Hypothalamus (tissue), 51 donors: ENCODE results near the gene S100B.
"Not testable (repeated sequence)": the region's sequence is repeated elsewhere in the genome, so short reads cannot be mapped to it uniquely, and the experiment has no call there.

Experiments
- DNase-seq, 51 donors: peaks; one replicate each; lab custom pipeline; 2025; lab: John Stamatoyannopoulos, UW

Gene S100B

DNA sequence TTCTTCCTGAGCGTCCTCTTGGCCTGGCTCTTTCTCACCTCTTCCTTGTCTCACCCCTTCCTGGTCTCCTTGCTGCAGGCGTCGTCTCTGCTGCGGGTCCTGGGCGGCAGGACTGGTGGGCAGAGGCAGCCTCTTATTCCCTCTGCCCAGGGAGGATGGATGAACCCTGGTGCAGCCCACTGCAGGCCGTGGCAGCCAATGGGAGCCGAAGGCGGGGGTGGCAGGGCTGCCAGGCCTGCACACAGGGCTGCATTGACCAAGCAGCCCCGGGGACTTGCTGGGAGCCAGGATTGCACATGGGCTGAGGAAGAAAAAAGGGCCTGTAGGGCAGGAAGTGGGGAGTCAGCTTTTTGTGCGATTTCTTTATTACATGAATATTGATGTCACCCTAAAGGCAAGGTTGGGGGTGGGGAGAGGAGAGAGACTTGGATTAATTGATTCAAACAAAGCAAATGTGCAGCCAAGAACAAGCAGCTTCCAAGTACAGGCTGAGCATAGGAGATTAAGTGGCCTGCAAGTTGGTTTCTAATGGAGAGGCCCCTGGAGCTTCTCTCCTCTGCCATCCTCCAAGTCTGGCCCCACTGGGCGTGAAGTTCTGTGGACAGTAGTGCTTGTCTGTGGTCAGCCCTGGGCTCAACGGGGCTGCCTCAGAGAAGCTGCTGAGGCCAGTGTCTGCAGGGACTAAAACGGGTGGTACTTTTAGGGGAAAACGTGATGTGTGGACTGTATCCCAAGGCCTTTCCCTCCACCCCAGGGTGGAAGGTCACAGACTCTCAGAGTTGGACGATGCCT is at the start of gene S100B:
Gene S100B (minus strand): TSS at position 108 of the 792 bp plus-strand sequence. CDS start 2,667 bp downstream, outside the sequence.
- peak in 48 of 51 donors; percentile 35 to 96 (median 84) for DNase-seq

DNA sequence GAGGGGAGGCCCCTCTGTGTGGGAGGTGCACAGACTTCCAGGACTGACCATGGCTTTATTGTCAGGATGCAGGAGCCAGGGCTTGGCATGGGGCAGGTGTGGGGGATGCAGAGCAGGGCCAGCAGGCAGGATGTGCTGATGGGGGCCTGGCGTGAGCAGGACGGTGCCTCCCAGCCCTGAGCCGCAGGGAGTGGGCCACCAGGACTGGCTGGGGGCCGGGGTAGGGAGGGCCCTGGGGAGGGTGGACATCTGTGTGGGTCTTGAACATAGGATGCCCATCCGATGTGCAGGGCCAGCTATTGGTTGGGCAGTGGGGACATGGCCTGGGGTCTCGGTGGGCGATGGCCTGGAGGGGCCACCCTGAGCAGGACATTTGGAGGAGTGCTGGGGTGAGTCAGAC is 46.2 kb upstream of the S100B start:
- no peak for DNase-seq

DNA sequence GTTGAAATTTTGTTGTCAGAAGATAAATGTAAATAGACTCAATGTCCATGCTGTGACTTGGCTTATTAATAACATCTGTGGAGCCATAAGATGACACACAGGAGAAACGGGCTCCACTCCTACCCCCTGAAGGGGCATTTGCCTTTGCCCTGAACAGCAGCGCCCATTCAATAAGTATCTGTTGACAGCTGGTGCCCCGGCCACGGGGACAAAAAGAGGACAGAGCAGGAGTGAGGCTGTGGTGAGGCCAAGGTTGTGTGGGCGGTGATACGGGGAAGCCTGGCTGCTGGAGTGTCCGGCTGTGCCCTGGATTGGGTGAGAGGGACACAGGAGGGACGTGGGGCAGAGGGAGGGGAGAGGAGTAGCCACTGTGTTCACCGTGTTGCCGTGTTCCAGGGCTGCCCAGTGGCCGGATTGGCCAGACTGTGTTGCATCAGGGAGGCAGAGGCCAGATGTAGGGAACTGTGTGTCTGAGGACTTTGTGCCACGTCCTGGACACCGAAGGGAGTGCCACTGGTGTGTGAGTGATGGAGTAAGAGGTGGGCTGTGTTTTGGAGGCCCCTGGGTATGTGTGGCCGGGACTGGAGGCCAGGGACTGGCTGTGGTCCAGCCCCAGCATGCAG is 45.7 kb upstream of the S100B start:
- no peak for DNase-seq

DNA sequence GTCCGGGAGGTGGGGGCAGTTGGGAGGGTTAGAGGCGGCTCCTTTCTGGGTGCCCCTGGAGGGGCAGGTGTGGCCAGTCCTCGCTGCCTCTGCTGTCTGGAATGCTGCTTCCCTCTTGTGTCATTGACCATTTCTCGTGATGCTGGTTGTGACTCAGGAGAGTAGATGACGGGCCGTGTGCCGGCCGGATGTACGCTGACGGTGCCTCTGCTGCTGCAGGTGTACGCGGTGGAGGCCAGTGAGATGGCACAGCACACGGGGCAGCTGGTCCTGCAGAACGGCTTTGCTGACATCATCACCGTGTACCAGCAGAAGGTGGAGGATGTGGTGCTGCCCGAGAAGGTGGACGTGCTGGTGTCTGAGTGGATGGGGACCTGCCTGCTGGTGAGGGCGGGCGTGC is 44.5 kb upstream of the S100B start:
- no peak for DNase-seq

DNA sequence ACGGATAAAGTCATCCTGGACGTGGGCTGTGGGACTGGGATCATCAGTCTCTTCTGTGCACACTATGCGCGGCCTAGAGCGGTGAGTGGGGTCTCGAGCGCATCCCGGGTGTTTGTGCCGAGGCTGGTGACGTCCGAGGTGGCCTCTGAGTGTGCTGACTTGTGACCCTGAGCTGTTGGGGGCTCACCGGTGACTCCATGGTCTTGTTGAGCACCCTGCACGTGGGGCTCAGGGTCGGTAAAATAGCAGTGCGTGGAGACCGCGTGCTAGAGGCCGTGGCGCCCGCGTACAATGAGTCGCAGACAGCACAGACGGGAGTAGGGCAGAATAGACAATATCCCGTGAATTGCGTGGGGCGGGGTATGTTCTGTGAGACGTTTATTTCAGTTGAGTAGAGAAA is 43.7 kb upstream of the S100B start:
- DNase-seq, result no peak

DNA sequence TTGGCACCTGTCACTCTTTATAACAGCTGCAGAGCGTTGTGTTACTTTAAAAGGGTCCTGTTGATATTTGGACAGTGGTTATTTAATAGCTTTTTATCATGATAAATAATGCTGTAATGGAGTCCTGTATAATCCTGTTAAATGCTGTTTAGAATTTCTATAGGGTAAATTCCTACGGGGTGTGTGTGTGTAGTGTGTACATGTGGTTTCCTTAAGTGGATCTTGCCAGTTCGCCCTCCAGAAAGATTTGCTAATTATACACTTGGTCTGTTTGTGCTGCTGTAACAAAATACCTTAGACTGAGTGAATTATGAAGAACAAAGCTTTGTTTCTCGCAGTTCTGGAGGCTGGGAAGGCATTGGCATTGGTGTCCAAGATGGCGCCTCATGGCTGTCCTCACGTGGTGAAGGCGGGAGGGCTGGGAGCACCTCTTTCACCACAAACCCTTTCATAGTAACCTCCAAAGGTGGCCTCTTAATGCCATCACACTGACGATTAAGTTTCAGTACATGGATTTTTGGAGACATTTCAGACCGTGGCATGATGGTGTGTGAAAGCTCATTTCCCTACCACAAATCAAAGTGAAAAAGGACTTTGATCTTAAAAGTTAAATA is 41.8 kb upstream of the S100B start:
- DNase-seq, result no peak

DNA sequence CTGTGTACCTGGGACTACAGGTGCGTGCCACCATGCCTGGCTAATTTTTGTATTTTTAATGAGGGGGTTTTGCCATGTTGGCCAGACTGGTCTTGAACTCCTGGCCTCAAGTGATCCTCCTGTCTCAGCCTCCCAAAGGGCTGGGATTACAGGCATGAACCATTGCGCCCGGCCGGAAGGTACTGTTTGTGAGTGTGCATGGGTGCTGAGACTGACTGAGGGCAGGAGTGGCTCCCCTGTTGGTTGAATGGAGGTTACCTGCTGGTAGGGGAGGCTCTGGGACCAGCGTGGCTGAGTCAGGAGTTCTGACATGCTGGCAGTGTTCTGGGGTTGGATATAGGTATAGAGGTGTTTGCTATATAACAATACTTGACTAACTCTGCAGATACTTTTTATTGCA is 41.0 kb upstream of the S100B start:
- no peak for DNase-seq

DNA sequence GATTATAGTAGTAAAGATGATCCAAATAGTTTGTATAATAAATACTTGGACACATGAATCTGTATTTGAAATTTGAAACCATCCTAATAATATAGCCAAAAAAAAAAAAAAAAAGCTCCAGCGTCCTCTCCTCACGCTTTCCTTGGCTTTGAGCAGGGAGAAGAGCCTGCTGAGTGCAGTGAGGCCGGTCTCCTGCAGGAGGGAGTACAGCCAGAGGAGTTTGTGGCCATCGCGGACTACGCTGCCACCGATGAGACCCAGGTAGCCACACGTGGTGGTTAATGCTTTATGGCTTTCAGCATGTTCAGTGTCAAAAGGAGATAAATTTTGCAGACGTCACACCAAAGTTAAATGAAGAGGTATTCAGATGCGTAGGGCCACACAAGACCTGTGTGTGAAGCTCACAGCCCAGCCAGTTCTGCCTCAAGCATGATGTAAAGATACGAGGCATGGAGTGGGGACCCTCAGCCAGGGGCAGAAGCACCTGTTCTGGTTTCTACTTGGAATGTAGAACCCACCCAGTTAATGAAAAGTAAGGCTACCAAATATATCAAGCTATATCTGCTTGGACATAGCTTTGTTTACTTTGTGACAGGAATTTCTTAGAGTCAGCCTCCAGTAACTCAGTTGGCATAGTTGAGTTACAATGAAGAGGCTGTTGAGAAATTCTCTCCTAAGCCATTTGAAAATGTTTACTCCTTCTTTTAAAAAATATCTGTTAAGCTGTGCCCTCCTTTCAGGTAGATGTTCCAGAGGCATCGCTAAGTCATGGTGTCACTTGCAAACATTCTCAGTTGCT is 38.7 kb upstream of the S100B start:
- no peak for DNase-seq

DNA sequence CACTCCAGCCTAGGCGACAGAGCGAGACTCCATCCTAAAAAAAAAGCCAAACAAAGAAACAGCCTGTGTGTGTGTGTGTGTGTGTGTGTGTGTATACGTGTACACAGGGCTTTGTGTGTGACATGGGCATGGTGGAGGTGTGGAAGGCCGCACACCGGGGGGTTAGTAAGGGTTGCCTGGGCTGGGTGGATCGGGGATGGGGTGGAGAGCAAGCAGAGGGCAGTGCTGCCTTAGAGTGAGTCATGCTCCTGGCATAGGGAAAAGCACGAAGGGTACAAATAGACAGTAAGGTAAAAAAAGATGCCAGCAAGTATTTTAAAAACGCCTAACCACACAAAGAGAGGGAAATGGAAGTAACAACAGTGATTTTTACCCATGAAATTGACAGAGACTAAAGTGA is 36.8 kb upstream of the S100B start:
- no peak for DNase-seq

DNA sequence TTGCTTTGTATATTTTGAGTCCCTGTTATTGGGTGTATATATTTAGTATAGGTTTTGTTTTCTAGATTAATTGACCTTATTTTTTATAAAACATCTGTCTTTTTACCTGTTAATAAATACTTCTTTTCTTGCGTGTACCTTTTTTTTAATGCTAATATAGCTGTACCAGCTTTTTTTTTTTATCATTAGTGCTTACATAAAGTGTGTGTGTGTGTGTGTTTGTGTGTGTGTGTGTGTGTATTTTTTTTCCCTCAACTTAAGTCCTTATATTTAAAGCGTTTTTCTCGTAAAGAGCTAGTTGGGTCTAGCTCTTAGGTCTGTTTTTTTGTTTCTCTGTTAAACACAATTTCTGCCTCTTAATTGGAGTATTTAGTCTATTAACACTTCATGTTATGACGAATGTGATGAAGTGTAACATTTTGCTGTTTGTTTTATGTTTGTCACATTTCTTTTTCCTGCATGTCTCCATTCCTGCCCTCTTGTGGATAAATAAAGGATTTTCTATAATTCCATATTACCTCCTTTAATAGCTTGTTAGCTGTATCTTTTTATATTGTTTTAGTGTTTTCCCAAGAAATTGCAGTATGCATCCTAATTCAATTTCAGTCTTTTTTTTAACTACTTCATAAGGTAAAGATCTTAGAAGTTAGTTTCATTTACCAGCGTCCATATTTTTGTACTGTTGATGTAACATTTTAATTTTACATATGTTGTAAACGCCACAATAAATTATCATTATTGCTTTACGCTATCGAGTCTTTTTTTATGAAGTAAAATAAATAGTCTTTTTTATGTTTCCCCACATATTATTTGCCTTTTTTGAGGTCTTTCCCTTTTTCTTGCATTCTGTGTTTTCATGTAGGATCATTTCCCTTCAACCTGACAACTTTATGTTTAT is 34.9 kb upstream of the S100B start:
- peak in 1 of 51 donors; percentile 11 for DNase-seq

DNA sequence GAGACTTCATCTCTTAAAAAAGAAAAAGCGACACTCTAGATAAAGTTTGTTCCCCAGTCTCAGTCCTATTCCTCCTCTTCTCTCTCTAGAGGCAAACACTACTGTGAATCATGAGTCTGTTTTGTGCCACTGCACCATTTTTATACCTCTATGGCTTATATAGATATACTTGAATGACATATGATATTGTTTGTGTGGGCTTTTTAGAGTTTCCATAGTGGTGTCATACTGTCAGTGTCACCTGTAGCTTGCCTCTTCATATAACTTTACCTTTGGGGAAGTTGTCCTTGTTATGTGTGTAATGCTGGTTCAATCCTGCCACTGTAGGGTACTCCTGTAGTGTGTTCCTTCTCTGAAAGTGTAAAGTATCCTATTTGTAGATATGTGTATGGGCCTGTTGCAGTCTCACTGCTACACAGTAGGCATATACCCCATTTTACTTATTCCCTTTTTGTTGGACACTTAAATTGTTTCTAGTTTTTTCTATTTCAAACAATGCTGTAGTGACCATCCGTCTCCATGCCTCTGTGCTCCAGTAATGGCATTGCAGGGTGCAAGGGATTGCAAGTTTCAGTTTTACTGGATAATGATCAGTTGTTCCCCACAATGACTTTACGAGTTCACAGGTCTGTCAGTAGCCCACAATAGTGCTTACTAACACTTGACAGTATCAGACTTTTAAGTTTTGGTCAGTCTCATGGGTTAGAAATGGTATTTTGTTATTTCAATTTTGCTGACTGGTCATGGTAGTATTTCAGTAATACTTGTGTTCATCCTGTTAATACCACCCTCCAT is 33.3 kb upstream of the S100B start:
- DNase-seq, result peak in 2 of 51 donors; percentile 13 to 24

DNA sequence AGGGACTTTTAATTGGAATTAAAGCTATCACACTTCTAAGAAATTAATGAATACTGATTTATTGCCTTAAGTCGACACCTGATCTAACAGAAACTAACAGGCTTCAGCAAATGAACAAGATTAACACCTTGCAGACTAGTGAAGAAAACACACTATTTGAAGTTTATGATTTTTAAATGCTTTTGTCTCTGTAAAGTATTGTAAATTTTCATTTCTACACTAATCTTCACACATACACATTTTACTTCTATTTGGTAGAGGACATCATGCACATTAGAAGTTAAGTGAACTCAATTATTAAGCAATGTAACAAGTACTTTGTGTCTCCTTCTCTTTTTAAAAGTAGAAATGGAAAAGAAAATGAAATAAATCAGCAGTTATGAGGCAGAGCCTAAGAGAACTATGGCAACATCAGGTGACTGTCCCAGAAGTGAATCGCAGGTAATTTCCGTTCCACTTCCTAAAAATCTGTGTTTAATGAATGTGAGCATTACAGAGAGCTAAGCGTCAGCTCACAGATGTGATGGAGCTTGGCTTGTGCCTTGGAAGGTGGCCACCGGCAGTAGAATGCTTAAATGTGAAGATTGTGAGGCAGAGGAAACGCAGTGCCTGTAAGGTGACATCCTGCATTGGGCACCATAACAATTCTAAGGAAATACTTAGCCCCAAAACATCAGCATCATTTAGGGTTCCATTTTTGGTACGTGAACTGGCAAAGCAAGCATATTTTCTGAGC is 31.8 kb upstream of the S100B start:
- peak in 1 of 51 donors; percentile 14 for DNase-seq

DNA sequence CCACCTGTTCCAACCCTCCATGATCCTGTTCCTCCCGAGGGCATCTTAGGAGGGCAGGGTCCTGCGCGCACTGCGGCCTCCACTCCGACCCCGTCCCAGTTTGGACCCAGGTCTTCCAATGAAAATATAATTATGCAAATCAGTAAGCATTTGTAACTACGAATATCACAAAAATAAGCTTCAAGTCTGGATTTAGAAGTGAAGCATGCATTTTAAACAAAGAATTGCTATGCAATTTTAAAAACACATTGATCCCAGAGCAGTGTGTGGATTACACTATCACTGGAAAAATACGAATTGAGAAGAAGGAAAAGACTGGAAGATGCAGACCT is 31.3 kb upstream of the S100B start:
- no peak for DNase-seq

DNA sequence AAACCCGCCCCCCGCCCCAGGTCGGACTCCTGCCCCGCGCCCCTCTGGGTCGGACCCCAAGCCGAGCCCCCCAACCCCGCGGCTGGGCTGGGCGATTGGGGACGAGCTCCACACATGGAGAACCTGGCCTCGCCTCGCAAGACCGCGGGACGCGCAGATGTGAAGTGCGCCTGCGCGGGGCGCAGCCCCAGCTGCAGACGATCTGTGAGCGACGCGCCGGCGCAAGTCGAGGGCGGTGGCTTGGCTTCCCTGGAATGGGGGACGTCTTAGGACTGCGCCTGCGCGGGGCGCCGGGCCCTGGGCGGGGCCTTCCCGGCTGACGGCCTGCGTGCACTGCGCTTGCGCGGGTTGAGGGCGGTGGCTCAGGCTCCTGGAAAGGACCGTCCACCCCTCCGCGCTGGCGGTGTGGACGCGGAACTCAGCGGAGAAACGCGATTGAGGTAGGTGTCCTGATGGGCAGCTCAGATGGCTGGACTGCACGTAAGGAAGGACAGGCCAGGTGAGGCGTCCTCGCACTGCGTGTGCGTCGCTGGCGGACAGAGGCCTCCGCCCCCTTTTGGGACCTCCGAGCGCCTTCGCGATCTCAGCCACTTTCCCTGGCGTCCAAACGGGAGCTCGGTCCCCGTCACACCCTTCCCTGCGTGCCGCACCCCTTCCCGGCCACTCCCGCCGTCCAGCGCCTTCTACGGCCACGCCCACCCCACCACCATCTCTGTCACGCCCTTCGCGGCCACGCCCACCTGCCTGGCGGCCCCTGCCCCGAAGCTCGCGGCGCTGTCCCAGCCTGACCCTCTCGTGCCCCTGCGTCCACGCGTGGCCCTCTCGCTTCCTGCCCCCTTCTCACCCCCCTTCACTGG is 30.7 kb upstream of the S100B start, which contains the start of gene PRMT2:
Gene PRMT2 (plus strand): TSS at position 351 of the 857 bp plus-strand sequence. CDS start 1,278 bp downstream, outside the sequence.
- peak; percentile 75 to 99 (median 95) for DNase-seq

DNA sequence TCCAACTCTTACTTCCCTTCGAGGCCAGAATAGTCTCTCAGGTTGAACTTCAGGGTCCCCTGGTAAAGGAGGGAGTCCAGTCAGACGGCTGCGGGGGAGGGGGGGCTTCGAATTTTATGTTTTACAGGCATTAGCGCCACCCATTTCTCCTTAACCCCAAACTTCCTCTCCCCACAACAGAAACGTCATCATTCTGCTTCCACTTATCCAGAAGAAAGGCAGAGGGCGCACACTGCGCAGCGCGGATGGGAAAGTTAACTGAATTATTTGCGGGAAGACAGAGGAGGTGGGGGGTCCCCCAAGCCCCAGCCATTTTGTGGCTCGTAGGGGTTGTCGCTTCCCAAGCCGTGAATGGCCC is 30.1 kb upstream of the S100B start:
- DNase-seq, result peak in 31 of 51 donors; percentile 41 to 97 (median 80)

DNA sequence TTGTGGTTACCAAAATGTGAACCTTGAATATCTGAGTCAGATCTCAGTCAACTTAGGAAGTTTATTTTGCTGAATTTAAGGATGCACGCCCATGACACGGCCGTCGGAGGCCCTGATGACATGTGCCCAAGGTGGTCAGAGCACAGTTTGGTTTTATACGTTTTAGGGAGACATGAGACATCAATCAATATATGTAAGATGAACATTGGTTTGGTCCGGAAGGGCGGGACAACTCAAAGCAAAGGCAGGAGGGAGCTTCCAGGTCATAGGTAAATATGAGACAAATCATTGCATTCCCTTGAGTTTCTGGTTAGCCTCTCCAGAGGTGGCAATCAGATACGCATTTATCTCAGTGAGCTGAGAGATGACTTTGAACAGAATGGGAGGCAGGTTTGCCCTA is 29.5 kb upstream of the S100B start:
- DNase-seq, result no peak

DNA sequence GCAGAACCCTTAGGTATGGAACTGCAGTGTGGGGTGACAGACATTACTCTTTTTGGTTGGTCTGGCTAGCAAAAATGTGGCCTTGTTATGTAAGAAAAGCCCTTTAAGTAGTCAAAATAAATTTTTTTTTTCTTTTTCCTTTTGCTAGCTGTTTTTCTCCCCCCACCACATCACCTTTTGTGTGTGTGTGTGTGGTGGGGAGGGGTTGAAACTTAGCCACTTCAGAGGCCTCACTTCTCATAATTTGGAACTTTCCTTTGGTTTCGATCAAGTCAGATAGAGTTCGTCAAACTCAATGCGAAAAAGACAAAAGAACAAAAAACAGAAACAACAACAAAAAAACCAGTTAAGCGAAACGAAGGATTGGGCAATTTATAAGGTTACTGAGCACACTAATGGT is 28.7 kb upstream of the S100B start:
- DNase-seq, result no peak

DNA sequence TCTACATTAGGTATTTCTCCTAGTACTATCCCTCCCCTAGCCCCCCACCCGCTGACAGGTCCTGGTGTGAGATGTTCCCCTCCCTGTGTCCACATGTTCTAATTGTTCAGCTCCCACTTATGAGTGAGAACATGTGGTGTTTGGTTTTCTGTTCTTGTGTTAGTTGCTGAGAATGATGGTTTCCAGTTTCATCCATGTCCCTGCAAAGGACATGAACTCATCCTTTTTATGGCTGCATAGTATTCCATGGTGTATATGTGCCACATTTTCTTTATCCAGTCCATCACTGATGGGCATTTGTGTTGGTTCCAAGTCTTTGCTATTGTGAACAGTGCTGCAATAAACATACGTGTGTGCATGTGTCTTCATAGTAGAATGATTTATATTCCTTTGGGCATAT is 26.0 kb upstream of the S100B start:
- not testable (repeated sequence) for DNase-seq
